Measurements from ENCODE around the gene CHST4. TPM values are rescaled to one million over a fixed set of nuclear protein-coding genes. Genes with fewer than 3 reads are reported as not detected.
"Not testable (repeated sequence)": the region's sequence is repeated elsewhere in the genome, so short reads cannot be mapped to it uniquely, and the experiment has no call there.

CHST4 gene
- total RNA-seq, 1 experiment from 2014 or later, result 0.22 TPM

DNA sequence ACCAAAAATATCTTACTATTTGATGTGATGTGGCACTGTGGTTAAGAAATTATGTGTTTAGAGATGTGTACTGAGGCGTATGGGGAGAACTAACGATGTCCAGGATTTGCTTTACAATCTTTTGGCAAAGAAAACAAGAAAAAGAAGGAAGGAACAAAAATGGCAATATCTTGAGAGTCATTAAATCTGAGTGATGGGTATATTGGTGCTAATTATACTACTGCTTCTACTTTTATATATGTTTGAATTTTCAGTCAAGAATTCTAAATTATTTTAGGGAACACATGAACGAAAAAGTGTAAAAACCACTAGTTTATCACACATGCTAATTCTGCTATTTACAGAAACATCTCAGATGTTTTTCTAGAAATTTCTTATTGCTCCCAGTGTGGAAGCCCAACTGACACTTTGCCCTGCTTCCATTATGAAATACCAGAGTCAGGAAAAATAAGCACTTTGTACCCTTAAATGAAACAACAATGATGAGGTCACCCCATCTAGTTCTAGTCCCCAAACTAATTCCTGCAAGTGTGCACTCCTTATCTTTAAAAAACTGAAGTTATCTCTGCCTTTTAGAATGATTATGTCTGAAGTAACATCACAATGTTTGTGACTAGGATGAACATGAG is 31.8 kb downstream of the CHST4 start:
- Histone ChIP-seq H3K4me1 (ENCODE audit: low read length) (no peaks in the 10 kb centered on the region), H4K20me1 (ENCODE audit: insufficient read depth, low read depth, low read length) (no peaks in the 10 kb centered on the region), H2AFZ (ENCODE audit: low read length) (no peak overlapping the region), H3K27ac (ENCODE audit: low read length) (no peak overlapping the region), H3K9me3 (ENCODE audit: low read length) (no peaks in the 10 kb centered on the region), H3K9ac (ENCODE audit: low read length) (no peak overlapping the region), H3K4me2 (ENCODE audit: low read depth, low read length, poor library complexity, severe bottlenecking) (no peak overlapping the region), H3K36me3 (ENCODE audit: insufficient read depth, low read length) (no peaks in the 10 kb centered on the region), H3K27me3 (ENCODE audit: low read length) (no peaks in the 10 kb centered on the region), H3K79me2 (ENCODE audit: low read length) (no peaks in the 10 kb centered on the region), H3K9me2 (replicated peaks; ENCODE audit: insufficient read depth, low read length) (no peaks in the 10 kb centered on the region), H3K4me3 (ENCODE audit: low read length) (no peak overlapping the region)
- no peak for DNase-seq

DNA sequence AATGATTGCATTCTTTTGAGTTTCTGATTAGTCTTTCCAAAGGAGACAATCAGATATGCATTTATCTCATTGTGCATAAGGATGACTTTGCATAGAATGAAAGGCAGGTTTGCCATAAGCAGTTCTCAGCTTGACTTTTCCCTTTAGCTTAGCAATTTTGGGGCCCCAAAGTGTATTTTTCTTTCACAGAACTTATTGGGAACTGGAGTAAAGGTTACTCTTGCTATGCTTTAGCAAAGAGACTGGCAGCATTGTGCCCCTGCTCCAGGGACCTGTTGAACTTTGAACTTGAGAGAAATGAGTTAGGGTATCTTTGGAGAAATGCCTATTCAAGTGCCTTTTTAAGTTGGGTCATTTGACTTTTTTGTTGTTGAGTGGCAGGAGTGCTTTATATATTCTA is 33.6 kb downstream of the CHST4 start:
- Histone ChIP-seq H3K9ac (ENCODE audit: low read length) (no peak overlapping the region), H3K27ac (ENCODE audit: low read length) (no peak overlapping the region), H3K79me2 (ENCODE audit: low read length) (no peaks in the 10 kb centered on the region), H3K4me2 (ENCODE audit: low read depth, low read length, poor library complexity, severe bottlenecking) (no peak overlapping the region), H4K20me1 (ENCODE audit: insufficient read depth, low read depth, low read length) (no peaks in the 10 kb centered on the region), H3K9me3 (ENCODE audit: low read length) (no peaks in the 10 kb centered on the region), H3K9me2 (replicated peaks; ENCODE audit: insufficient read depth, low read length) (no peaks in the 10 kb centered on the region), H3K4me3 (ENCODE audit: low read length) (no peak overlapping the region), H3K27me3 (ENCODE audit: low read length) (no peaks in the 10 kb centered on the region), H3K36me3 (ENCODE audit: insufficient read depth, low read length) (no peaks in the 10 kb centered on the region), H2AFZ (ENCODE audit: low read length) (no peak overlapping the region), H3K4me1 (ENCODE audit: low read length) (peaks cover 9% of the 10 kb centered on the region)
- no peak for DNase-seq

DNA sequence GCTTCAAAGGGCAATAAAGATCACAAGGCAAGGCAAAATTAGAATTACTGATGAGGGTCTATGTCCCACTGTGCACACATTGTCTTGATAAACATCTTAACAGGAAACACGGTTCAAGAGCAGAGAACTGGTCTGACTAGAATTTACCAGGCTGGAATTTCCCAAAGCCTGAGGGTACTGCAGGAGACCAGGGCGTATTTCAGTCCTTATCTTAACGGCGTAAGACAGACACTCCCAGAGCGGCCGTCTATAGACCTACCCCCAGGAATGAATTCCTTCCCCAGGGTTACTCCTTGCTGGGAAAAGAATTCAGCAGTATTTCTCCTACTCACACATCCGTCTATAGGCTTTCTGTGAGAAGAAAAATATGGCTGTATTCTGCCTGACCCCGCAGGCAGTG is 35.7 kb downstream of the CHST4 start:
- H3K9ac ChIP-seq (ENCODE audit: low read length); H2AFZ ChIP-seq (ENCODE audit: low read length); H4K20me1 ChIP-seq (ENCODE audit: insufficient read depth, low read depth, low read length); H3K9me3 ChIP-seq (ENCODE audit: low read length); H3K9me2 ChIP-seq (replicated peaks; ENCODE audit: insufficient read depth, low read length); H3K36me3 ChIP-seq (ENCODE audit: insufficient read depth, low read length); H3K79me2 ChIP-seq (ENCODE audit: low read length); H3K27ac ChIP-seq (ENCODE audit: low read length); H3K4me3 ChIP-seq (ENCODE audit: low read length); H3K27me3 ChIP-seq (ENCODE audit: low read length); H3K4me2 ChIP-seq (ENCODE audit: low read depth, low read length, poor library complexity, severe bottlenecking); DNase-seq: not testable (repeated sequence)
- peaks cover 22% of the 10 kb centered on the region for H3K4me1 ChIP-seq (ENCODE audit: low read length)

DNA sequence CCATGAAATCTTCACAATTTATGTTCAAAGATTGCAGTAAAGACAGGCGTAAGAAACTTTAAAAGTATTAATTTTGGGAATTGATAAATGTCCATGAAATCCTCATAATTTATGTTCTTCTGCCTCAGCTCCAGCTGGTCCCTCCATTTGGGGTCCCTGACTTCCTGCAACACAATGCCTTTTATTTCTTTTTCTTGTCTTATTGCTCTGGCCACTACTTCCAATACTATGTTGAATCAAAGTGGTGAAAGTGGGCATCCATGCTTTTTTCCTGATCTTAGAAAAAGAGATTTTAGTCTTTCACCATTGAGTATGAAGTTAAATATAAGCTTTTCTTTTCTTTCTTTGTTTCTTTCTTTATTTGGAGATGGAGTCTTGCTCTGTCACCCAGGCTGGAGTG is 36.3 kb downstream of the CHST4 start:
- no peak overlapping the region for H3K4me3 ChIP-seq (ENCODE audit: low read length)
- DNase-seq, result no peak
- no peak overlapping the region for H3K9ac ChIP-seq (ENCODE audit: low read length)
- H3K27me3 ChIP-seq (ENCODE audit: low read length), result no peaks in the 10 kb centered on the region
- H3K4me2 ChIP-seq (ENCODE audit: low read depth, low read length, poor library complexity, severe bottlenecking), result no peak overlapping the region
- no peak overlapping the region for H3K27ac ChIP-seq (ENCODE audit: low read length)
- H3K4me1 ChIP-seq (ENCODE audit: low read length), result peaks cover 22% of the 10 kb centered on the region
- H4K20me1 ChIP-seq (ENCODE audit: insufficient read depth, low read depth, low read length), result no peaks in the 10 kb centered on the region
- H3K36me3 ChIP-seq (ENCODE audit: insufficient read depth, low read length), result no peaks in the 10 kb centered on the region
- no peaks in the 10 kb centered on the region for H3K9me2 ChIP-seq (replicated peaks; ENCODE audit: insufficient read depth, low read length)
- H2AFZ ChIP-seq (ENCODE audit: low read length), result no peak overlapping the region
- no peaks in the 10 kb centered on the region for H3K79me2 ChIP-seq (ENCODE audit: low read length)
- H3K9me3 ChIP-seq (ENCODE audit: low read length), result no peaks in the 10 kb centered on the region

DNA sequence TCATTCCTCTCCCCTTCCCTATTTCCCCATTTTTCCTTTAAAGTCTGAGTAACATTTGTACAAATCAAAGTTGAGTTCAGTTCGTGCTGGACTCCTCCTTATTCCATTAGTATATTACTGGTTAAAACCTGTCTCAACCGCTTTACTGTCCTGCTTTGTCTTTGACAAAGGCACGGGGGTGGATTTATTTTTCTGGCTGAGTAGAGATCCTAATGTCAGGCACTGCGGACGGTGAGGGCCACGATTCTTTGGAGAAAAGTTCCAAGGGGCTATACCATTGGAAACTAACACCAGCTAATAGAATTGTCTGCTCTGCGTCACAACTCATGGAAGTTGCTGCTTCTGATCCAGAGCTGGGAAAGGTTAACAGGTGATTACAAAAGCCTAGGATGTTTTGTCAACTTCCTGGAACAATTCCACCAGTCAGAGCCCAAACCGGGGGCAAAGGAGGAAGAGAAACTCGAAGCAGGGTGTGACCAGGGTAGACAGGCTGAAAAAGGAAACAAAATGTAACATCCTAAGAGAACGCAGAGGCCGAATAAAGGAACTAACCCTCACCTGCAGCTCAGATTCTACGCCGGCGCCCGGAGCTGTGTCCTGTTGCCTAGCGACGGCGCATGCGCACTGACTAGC is 38.2 kb downstream of the CHST4 start:
- H4K20me1 ChIP-seq (ENCODE audit: insufficient read depth, low read depth, low read length), result no peaks in the 10 kb centered on the region
- no peaks in the 10 kb centered on the region for H3K27me3 ChIP-seq (ENCODE audit: low read length)
- H3K4me1 ChIP-seq (ENCODE audit: low read length), result peaks cover 22% of the 10 kb centered on the region
- peak overlapping the region; percentile 96 for H3K4me2 ChIP-seq (ENCODE audit: low read depth, low read length, poor library complexity, severe bottlenecking)
- no peak for DNase-seq
- no peaks in the 10 kb centered on the region for H3K79me2 ChIP-seq (ENCODE audit: low read length)
- peak overlapping the region; percentile 77 for H3K4me3 ChIP-seq (ENCODE audit: low read length)
- H3K9me3 ChIP-seq (ENCODE audit: low read length), result no peaks in the 10 kb centered on the region
- no peaks in the 10 kb centered on the region for H3K36me3 ChIP-seq (ENCODE audit: insufficient read depth, low read length)
- peak overlapping the region; percentile 93 for H3K27ac ChIP-seq (ENCODE audit: low read length)
- H3K9me2 ChIP-seq (replicated peaks; ENCODE audit: insufficient read depth, low read length), result no peaks in the 10 kb centered on the region
- peak overlapping the region; percentile 90 for H2AFZ ChIP-seq (ENCODE audit: low read length)
- peak overlapping the region; percentile 74 for H3K9ac ChIP-seq (ENCODE audit: low read length)

DNA sequence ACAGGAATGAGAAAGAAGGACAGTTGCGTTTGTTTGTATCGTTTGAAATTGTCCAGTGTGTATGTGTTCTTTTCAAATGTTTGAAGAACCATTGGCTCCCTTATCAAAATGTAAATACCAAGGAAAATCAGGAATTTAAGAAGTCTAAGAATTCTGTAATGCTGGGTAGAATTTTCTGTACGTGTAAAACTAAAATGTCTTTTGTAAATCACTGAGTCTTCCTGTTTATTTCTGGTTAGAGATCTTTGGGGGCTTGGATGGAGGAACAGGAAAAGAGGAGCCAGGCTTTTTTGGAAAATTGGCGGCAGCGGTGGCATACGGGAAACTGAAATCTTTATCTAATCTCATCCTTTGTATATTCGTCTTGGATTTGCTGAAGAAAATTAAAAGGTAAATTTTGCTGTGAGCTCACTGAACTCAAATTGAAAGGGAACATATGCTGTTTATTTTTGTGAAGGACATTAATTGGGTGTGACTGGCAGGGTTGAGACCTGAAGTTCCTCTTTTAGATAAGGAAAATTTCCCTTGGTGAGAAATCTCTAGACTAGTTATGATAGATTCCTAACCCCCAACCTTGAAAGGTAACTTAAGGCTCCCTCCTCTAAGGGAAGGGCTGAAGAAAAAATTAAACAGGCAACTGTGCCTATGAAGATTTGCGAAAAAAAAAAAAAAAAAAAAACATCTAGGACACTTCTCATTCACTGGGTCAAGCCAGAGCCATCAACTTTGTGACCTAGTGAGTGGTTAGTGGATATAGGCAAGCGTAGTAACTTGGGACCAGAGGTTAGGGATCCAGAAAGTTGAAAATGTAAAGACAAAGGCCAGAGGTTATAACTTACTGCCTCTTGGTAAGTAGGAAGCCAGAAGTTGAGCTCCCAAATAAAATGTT is 39.8 kb downstream of the CHST4 start:
- H3K36me3 ChIP-seq (ENCODE audit: insufficient read depth, low read length), result no peaks in the 10 kb centered on the region
- H3K9me2 ChIP-seq (replicated peaks; ENCODE audit: insufficient read depth, low read length), result no peaks in the 10 kb centered on the region
- no peaks in the 10 kb centered on the region for H3K27me3 ChIP-seq (ENCODE audit: low read length)
- peaks cover 22% of the 10 kb centered on the region for H3K4me1 ChIP-seq (ENCODE audit: low read length)
- peak overlapping the region; percentile 77 for H3K4me3 ChIP-seq (ENCODE audit: low read length)
- H3K27ac ChIP-seq (ENCODE audit: low read length), result peak overlapping the region; percentile 93
- H4K20me1 ChIP-seq (ENCODE audit: insufficient read depth, low read depth, low read length), result no peaks in the 10 kb centered on the region
- no peak for DNase-seq
- peak overlapping the region; percentile 96 for H3K4me2 ChIP-seq (ENCODE audit: low read depth, low read length, poor library complexity, severe bottlenecking)
- no peaks in the 10 kb centered on the region for H3K79me2 ChIP-seq (ENCODE audit: low read length)
- peak overlapping the region; percentile 74 for H3K9ac ChIP-seq (ENCODE audit: low read length)
- peak overlapping the region; percentile 98 for H2AFZ ChIP-seq (ENCODE audit: low read length)
- no peaks in the 10 kb centered on the region for H3K9me3 ChIP-seq (ENCODE audit: low read length)

DNA sequence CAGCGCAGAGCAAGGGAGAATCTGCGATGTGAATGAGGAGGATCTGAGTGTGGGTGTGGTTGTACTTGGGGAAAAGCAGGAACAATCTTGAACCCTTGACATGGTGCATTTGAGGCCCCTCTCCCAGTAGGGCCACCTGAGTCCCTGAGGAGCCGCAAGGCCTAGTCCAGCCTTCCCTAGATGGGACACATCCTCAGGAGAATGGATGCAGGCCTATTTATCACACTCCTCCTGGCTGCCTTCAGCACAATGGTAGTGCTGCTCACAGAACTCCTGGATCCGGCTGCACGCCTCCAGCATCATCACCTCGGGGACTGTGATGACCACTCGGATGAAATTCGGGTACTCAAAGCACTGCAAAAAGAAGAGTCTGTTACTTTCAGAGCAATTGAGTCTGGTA is 41.7 kb downstream of the CHST4 start:
- no peaks in the 10 kb centered on the region for H3K9me3 ChIP-seq (ENCODE audit: low read length)
- H3K4me3 ChIP-seq (ENCODE audit: low read length), result no peak overlapping the region
- no peaks in the 10 kb centered on the region for H3K9me2 ChIP-seq (replicated peaks; ENCODE audit: insufficient read depth, low read length)
- H3K27ac ChIP-seq (ENCODE audit: low read length), result no peak overlapping the region
- H4K20me1 ChIP-seq (ENCODE audit: insufficient read depth, low read depth, low read length), result no peaks in the 10 kb centered on the region
- no peak for DNase-seq
- no peak overlapping the region for H2AFZ ChIP-seq (ENCODE audit: low read length)
- no peaks in the 10 kb centered on the region for H3K79me2 ChIP-seq (ENCODE audit: low read length)
- no peak overlapping the region for H3K4me2 ChIP-seq (ENCODE audit: low read depth, low read length, poor library complexity, severe bottlenecking)
- H3K27me3 ChIP-seq (ENCODE audit: low read length), result 0 out of 2 replicates have a peak, but pooled peaks cover 2% of the 10 kb centered on the region
- no peaks in the 10 kb centered on the region for H3K36me3 ChIP-seq (ENCODE audit: insufficient read depth, low read length)
- H3K9ac ChIP-seq (ENCODE audit: low read length), result no peak overlapping the region
- H3K4me1 ChIP-seq (ENCODE audit: low read length), result peaks cover 22% of the 10 kb centered on the region

DNA sequence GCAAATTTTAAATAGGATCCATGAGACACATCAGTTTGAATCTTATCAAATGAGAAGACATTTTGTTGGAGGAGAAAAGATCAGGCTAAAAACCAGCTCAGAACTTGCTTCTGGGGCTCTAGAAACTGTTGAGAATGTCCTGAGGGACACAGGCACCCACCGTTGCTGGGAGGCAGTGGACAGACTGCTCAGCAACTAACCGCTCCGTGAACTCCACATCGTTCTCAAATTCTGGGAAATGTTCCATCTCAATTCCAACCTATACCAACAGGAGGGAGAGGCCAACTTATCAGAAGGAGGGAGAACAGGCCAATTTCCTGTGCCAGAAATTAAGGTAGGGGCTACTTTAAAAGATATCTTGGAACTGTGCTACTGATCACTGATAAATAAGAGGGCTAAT is 42.3 kb downstream of the CHST4 start:
- Histone ChIP-seq H3K4me3 (ENCODE audit: low read length) (no peak overlapping the region), H3K4me1 (ENCODE audit: low read length) (peaks cover 22% of the 10 kb centered on the region), H3K4me2 (ENCODE audit: low read depth, low read length, poor library complexity, severe bottlenecking) (no peak overlapping the region), H3K36me3 (ENCODE audit: insufficient read depth, low read length) (no peaks in the 10 kb centered on the region), H3K79me2 (ENCODE audit: low read length) (no peaks in the 10 kb centered on the region), H4K20me1 (ENCODE audit: insufficient read depth, low read depth, low read length) (no peaks in the 10 kb centered on the region), H2AFZ (ENCODE audit: low read length) (no peak overlapping the region), H3K27ac (ENCODE audit: low read length) (no peak overlapping the region), H3K9ac (ENCODE audit: low read length) (no peak overlapping the region), H3K9me2 (replicated peaks; ENCODE audit: insufficient read depth, low read length) (no peaks in the 10 kb centered on the region), H3K9me3 (ENCODE audit: low read length) (no peaks in the 10 kb centered on the region), H3K27me3 (ENCODE audit: low read length) (0 out of 2 replicates have a peak, but pooled peaks cover 2% of the 10 kb centered on the region)
- no peak for DNase-seq

Measured in Karpas-422 (cell line).